ENCODE results near the gene RIPOR1. TPM values are rescaled to one million over a fixed set of nuclear protein-coding genes. Genes with fewer than 3 reads are reported as not detected.
A peak's percentile ranks its signal among the peaks of the same experiment; 100 is the strongest.

Gene RIPOR1
- total and polyA plus RNA-seq, 2 experiments from 2014 or later, result 27.8 to 91.6 TPM

DNA sequence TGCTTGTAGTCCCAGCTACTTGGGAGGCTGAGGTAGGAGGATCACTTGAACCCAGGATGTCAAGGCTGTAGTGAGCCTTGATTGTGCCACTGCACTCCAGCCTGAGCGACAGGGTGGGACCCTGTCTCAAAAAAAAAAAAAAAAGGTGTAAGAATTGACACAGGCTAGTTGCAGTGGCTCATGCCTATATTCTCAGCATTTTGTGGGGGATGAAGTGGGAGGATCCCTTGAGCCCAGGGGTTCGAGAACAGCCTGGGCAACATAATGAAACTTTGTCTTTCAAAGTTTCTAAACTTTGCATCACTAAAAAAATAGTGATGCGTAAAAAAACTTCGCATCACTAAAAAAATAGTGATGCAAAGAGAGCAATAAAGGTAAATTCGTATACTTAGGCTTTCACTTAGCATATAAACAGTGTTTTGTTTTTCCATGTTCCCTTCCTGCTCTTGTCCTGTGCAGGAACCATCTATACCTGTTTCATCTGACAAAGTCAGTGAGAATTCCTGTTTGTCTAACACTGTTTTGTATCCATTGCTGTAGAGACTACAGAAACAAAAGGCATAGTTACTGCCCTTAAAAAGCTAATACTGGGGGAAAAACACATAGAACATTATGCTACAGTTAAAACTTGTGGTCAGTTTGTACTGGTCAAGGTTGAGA, 65.8 kb downstream of the RIPOR1 start:
- no peak for TF ChIP-seq EZH2phosphoT487 (IDR thresholded peaks at IDR 0.05; ENCODE audit: insufficient read depth, low read depth)
- no peak for TF ChIP-seq EZH2 (IDR thresholded peaks at IDR 0.05; ENCODE audit: insufficient read depth, poor library complexity, severe bottlenecking)
- Histone ChIP-seq H3K4me3 (no peak overlapping the region), H3K36me3 (ENCODE audit: low read depth) (no peaks in the 10 kb centered on the region), H3F3A (ENCODE audit: insufficient read depth) (peaks cover 11% of the 10 kb centered on the region), H4K20me1 (ENCODE audit: insufficient read depth) (no peaks in the 10 kb centered on the region), H3K27me3 (replicated peaks; ENCODE audit: insufficient read depth) (no peaks in the 10 kb centered on the region), H3K27ac (peak overlapping the region; percentile 56), H2AFZ (peak overlapping the region; percentile 6; the same call in 1 of the 2 replicates), H3K79me2 (ENCODE audit: insufficient read depth) (peaks cover 62% of the 10 kb centered on the region), H3K9me2 (ENCODE audit: insufficient read depth) (no peaks in the 10 kb centered on the region), H3K4me1 (ENCODE audit: insufficient read depth) (peaks cover 10% of the 10 kb centered on the region), H3K9me3 (ENCODE audit: low read depth) (no peaks in the 10 kb centered on the region), H3K4me2 (ENCODE audit: unreplicated experiment) (no peak overlapping the region), H3K9ac (no peak overlapping the region)
- in situ Hi-C loops (cut with MboI), result no loop called here
- DNase-seq, result no peak
- 95 to 96% methylated on average over 5 of the region's 5 CpGs for WGBS, 2 experiments (ENCODE audit: low coverage in 1 of 2, low lambda C conversion rate in 2 of 2, missing lambda C conversion rate in 2 of 2)

GRCh38 chr16:67594956-67595355, 66.3 kb downstream of the RIPOR1 start:
- H3K4me1 ChIP-seq (ENCODE audit: insufficient read depth), result peaks cover 10% of the 10 kb centered on the region
- H3K9me3 ChIP-seq (ENCODE audit: low read depth), result no peaks in the 10 kb centered on the region
- no peaks in the 10 kb centered on the region for H3K36me3 ChIP-seq (ENCODE audit: low read depth)
- peaks cover 67% of the 10 kb centered on the region for H3K79me2 ChIP-seq (ENCODE audit: insufficient read depth)
- peak overlapping the region; percentile 6; the same call in 1 of the 2 replicates for H2AFZ ChIP-seq
- no peaks in the 10 kb centered on the region for H4K20me1 ChIP-seq (ENCODE audit: insufficient read depth)
- no peak overlapping the region for H3K9ac ChIP-seq
- H3K27ac ChIP-seq, result peak overlapping the region; percentile 56
- peak overlapping the region; percentile 31 for H3K4me2 ChIP-seq (ENCODE audit: unreplicated experiment)
- peaks cover 11% of the 10 kb centered on the region for H3F3A ChIP-seq (ENCODE audit: insufficient read depth)
- DNase-seq, result peak; percentile 84
- TF ChIP-seq EZH2 (IDR thresholded peaks at IDR 0.05; ENCODE audit: insufficient read depth, poor library complexity, severe bottlenecking) (no peak), EZH2phosphoT487 (IDR thresholded peaks at IDR 0.05; ENCODE audit: insufficient read depth, low read depth) (no peak)
- WGBS, 2 experiments (ENCODE audit: low coverage in 1 of 2, low lambda C conversion rate in 2 of 2, missing lambda C conversion rate in 2 of 2), result 13 to 19% methylated on average over 1 of the region's 1 CpG
- in situ Hi-C loops (cut with MboI), result no loop called here
- H3K27me3 ChIP-seq (replicated peaks; ENCODE audit: insufficient read depth), result no peaks in the 10 kb centered on the region
- H3K9me2 ChIP-seq (ENCODE audit: insufficient read depth), result no peaks in the 10 kb centered on the region
- H3K4me3 ChIP-seq, result no peak overlapping the region

Small RNA genes lying within 50 kb of the gene (small RNA-seq; reads per million reads assigned to genes)
- not detected for gene AC027682.3 (ENCODE audit: low read depth, low replicate concordance)

Other genes with a start within 250 kb of the RIPOR1 start
- 24.2 and 38.8 TPM in 2 replicates for gene PLEKHG4, start 249.3 kb upstream of the RIPOR1 start, total RNA-seq (2014; rRNA removed; shearing (Covaris generic))
- gene PLEKHG4, start 249.3 kb upstream of the RIPOR1 start, polyA plus RNA-seq (2016; fragmentation: Nextera tagmentation; extraction: Ambion mirVana), result 10.4 and 12.5 TPM in 2 replicates
- gene KCTD19, start 202.1 kb upstream of the RIPOR1 start, total RNA-seq (2014; rRNA removed; shearing (Covaris generic)), result not detected in 2 replicates
- not detected in 2 replicates for gene KCTD19, start 202.1 kb upstream of the RIPOR1 start, polyA plus RNA-seq (2016; fragmentation: Nextera tagmentation; extraction: Ambion mirVana)
- gene LRRC36, start 202.0 kb upstream of the RIPOR1 start, total RNA-seq (2014; rRNA removed; shearing (Covaris generic)), result not detected in 2 replicates
- gene LRRC36, start 202.0 kb upstream of the RIPOR1 start, polyA plus RNA-seq (2016; fragmentation: Nextera tagmentation; extraction: Ambion mirVana), result not detected in 2 replicates
- gene TPPP3, start 135.3 kb upstream of the RIPOR1 start, total RNA-seq (2014; rRNA removed; shearing (Covaris generic)), result not detected in 2 replicates
- 1.9 and 2.1 TPM in 2 replicates for gene TPPP3, start 135.3 kb upstream of the RIPOR1 start, polyA plus RNA-seq (2016; fragmentation: Nextera tagmentation; extraction: Ambion mirVana)
- 9.6 and 10.9 TPM in 2 replicates for gene ZDHHC1, start 112.4 kb upstream of the RIPOR1 start, total RNA-seq (2014; rRNA removed; shearing (Covaris generic))
- 9.2 and 9.6 TPM in 2 replicates for gene ZDHHC1, start 112.4 kb upstream of the RIPOR1 start, polyA plus RNA-seq (2016; fragmentation: Nextera tagmentation; extraction: Ambion mirVana)
- gene HSD11B2, start 97.7 kb upstream of the RIPOR1 start, total RNA-seq (2014; rRNA removed; shearing (Covaris generic)), result not detected in 2 replicates
- 0.19 and 0.36 TPM in 2 replicates for gene HSD11B2, start 97.7 kb upstream of the RIPOR1 start, polyA plus RNA-seq (2016; fragmentation: Nextera tagmentation; extraction: Ambion mirVana)
- 112 and 166 TPM in 2 replicates for gene ATP6V0D1, start 47.7 kb upstream of the RIPOR1 start, total RNA-seq (2014; rRNA removed; shearing (Covaris generic))
- 135 and 140 TPM in 2 replicates for gene ATP6V0D1, start 47.7 kb upstream of the RIPOR1 start, polyA plus RNA-seq (2016; fragmentation: Nextera tagmentation; extraction: Ambion mirVana)
- gene AGRP, start 45.3 kb upstream of the RIPOR1 start, total RNA-seq (2014; rRNA removed; shearing (Covaris generic)), result not detected in 2 replicates
- not detected in 2 replicates for gene AGRP, start 45.3 kb upstream of the RIPOR1 start, polyA plus RNA-seq (2016; fragmentation: Nextera tagmentation; extraction: Ambion mirVana)
- gene CTCF, start 33.7 kb downstream of the RIPOR1 start, total RNA-seq (2014; rRNA removed; shearing (Covaris generic)), result 21.9 and 30.7 TPM in 2 replicates
- gene CTCF, start 33.7 kb downstream of the RIPOR1 start, polyA plus RNA-seq (2016; fragmentation: Nextera tagmentation; extraction: Ambion mirVana), result 19.6 and 19.9 TPM in 2 replicates
- gene CARMIL2, start 116.3 kb downstream of the RIPOR1 start, total RNA-seq (2014; rRNA removed; shearing (Covaris generic)), result under 0.01 TPM in 1 of 2 replicates, not detected in the other
- gene CARMIL2, start 116.3 kb downstream of the RIPOR1 start, polyA plus RNA-seq (2016; fragmentation: Nextera tagmentation; extraction: Ambion mirVana), result 1.1 and 1.4 TPM in 2 replicates
- gene ACD, start 131.4 kb downstream of the RIPOR1 start, total RNA-seq (2014; rRNA removed; shearing (Covaris generic)), result 25.8 and 33.4 TPM in 2 replicates
- gene ACD, start 131.4 kb downstream of the RIPOR1 start, polyA plus RNA-seq (2016; fragmentation: Nextera tagmentation; extraction: Ambion mirVana), result 24.0 and 25.2 TPM in 2 replicates
- gene PARD6A, start 132.1 kb downstream of the RIPOR1 start, total RNA-seq (2014; rRNA removed; shearing (Covaris generic)), result 0.97 TPM in 1 of 2 replicates, not detected in the other
- 0.58 and 0.70 TPM in 2 replicates for gene PARD6A, start 132.1 kb downstream of the RIPOR1 start, polyA plus RNA-seq (2016; fragmentation: Nextera tagmentation; extraction: Ambion mirVana)
- gene ENKD1, start 137.9 kb downstream of the RIPOR1 start, total RNA-seq (2014; rRNA removed; shearing (Covaris generic)), result 11.2 and 15.0 TPM in 2 replicates
- 6.7 and 8.3 TPM in 2 replicates for gene ENKD1, start 137.9 kb downstream of the RIPOR1 start, polyA plus RNA-seq (2016; fragmentation: Nextera tagmentation; extraction: Ambion mirVana)
- 2.1 and 6.6 TPM in 2 replicates for gene C16orf86, start 138.0 kb downstream of the RIPOR1 start, total RNA-seq (2014; rRNA removed; shearing (Covaris generic))
- 2.8 and 3.4 TPM in 2 replicates for gene C16orf86, start 138.0 kb downstream of the RIPOR1 start, polyA plus RNA-seq (2016; fragmentation: Nextera tagmentation; extraction: Ambion mirVana)
- 10.2 and 17.5 TPM in 2 replicates for gene GFOD2, start 190.5 kb downstream of the RIPOR1 start, total RNA-seq (2014; rRNA removed; shearing (Covaris generic))
- gene GFOD2, start 190.5 kb downstream of the RIPOR1 start, polyA plus RNA-seq (2016; fragmentation: Nextera tagmentation; extraction: Ambion mirVana), result 10.1 and 11.4 TPM in 2 replicates

Measured in GM23248 (cell line).